ENCODE results near the gene MICALL2.

DNA sequence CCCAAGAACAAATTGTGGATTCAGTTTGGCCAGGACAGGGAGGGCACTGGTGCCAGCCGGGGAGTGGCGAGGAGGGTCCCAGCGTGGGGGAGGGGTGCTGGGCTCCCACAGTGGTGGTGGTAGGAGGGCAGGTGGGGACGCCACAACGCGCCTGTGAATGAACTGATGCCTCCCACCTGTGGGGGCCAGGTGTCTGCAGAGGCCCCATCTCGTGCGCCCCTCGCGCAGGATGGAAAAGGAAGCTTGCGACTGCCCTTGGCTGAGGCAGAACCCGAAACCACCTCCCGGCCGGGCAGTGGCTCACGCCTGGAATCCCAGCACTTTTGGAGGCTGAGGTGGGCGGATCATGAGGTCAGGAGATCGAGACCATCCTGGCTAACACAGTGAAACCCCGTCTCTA, 72.0 kb downstream of the MICALL2 start:
- TF ChIP-seq, protein P1, sequence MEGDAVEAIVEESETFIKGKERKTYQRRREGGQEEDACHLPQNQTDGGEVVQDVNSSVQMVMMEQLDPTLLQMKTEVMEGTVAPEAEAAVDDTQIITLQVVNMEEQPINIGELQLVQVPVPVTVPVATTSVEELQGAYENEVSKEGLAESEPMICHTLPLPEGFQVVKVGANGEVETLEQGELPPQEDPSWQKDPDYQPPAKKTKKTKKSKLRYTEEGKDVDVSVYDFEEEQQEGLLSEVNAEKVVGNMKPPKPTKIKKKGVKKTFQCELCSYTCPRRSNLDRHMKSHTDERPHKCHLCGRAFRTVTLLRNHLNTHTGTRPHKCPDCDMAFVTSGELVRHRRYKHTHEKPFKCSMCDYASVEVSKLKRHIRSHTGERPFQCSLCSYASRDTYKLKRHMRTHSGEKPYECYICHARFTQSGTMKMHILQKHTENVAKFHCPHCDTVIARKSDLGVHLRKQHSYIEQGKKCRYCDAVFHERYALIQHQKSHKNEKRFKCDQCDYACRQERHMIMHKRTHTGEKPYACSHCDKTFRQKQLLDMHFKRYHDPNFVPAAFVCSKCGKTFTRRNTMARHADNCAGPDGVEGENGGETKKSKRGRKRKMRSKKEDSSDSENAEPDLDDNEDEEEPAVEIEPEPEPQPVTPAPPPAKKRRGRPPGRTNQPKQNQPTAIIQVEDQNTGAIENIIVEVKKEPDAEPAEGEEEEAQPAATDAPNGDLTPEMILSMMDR (conservative IDR thresholded peaks at IDR 0.05) = no peak
- TF ChIP-seq ZFX (IDR thresholded peaks at IDR 0.05) = no peak

Measured in C4-2B (cell line).